ENCODE results near the gene INVS. TPM values are rescaled to one million over a fixed set of nuclear protein-coding genes. Genes with fewer than 3 reads are reported as not detected.
A peak's percentile ranks its signal among the peaks of the same experiment; 100 is the strongest.
"Not testable (repeated sequence)": the region's sequence is repeated elsewhere in the genome, so short reads cannot be mapped to it uniquely, and the experiment has no call there.

Gene INVS
- total RNA-seq, 1 donor from 2014 or later = 18.8 TPM

DNA sequence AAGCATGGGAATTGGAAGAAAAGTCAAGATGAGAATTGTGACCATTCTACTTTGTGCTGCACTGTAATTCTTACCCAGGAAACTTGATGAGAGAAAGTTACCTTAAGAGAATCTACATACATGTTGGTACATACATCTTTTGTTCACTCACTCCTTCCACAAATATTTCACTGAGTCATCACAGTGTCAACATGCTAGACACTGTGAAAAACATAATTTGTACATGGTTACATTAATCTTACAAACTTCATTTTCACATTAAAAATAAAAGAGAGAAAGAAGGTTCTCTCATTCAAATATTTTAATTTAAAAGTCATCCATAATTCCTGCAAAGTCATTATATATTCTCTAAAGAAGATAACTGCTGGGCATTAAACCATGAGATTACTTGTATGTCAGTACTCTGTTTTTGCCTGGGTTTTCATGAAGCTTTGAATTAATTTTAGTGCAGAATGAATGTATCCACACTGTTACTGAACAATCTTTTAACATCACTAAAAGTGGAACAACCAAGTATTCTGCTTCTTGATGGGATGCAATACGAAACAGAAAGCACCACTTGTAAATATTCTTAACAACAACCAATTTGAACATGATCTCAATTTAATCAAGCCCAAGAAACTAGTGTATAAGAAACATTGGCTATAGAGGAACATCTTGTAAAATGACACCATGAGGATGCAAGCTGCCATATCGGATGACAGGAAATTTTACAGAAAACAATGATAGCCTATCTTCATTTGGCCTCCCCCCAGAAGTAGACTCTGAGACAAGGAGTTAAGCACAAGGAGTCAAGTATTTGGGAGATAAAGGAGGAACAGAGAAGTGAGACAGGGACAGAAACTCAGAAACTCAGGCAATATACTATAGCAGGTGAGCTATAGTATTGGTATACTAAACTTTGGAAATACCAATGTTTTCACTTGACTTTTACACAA is 28.7 kb upstream of the INVS start:
- Mint-ChIP-seq H3K36me3 (ENCODE audit: low read depth) (peaks cover 11% of the 10 kb centered on the region), H3K27ac (no peak overlapping the region), H3K9me3 (no peaks in the 10 kb centered on the region), H3K4me3 (ENCODE audit: low read depth) (no peak overlapping the region), H3K27me3 (ENCODE audit: low read depth) (no peaks in the 10 kb centered on the region), H3K4me1 (ENCODE audit: low read depth) (peaks cover 14% of the 10 kb centered on the region)
- intact Hi-C loops (cut with micrococcal nuclease) = no loop called here
- no peak for DNase-seq (ENCODE audit: low spot score)

DNA sequence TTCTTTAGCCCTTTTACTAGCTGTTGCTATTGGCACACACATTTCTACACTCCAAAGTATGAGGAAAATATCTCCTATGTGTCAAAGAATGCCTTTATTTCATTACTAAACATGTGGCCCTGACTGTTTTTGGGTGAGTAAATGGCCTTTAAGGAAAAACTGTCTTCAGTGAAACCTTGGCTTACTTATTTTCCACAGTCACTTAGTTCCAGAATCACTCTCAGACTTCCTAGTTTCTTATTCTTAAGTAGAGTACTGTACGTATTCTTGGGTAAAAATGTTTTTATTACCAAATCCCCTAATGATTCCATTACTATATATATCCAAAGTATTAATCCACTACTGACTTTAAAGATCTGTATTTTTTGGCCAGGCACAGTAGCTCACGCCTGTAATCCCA is 27.8 kb upstream of the INVS start:
- Mint-ChIP-seq H3K4me3 (ENCODE audit: low read depth) (no peak overlapping the region), H3K27me3 (ENCODE audit: low read depth) (no peaks in the 10 kb centered on the region), H3K36me3 (ENCODE audit: low read depth) (peaks cover 13% of the 10 kb centered on the region), H3K27ac (no peak overlapping the region), H3K4me1 (ENCODE audit: low read depth) (peaks cover 14% of the 10 kb centered on the region), H3K9me3 (no peaks in the 10 kb centered on the region)
- intact Hi-C loops (cut with micrococcal nuclease) = no loop called here
- DNase-seq (ENCODE audit: low spot score) = no peak

DNA sequence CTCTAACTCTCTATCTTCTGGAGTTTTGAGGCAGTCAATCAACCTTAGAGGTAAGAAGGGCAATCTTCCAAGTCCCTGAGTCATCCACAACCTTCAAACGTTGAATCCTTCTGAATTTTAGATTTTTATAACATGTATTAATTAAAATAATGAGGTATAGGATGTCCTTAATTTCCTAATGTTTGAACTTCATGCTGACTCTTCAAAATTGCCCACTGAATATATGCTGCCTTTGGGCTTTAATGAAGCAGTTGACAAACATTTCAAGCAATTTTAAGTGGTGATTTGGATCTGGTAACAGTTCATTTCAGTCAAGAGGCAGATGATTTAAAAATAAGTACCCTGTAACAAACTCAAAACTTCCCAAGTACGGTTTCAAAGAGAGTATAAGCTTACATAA is 26.2 kb upstream of the INVS start:
- intact Hi-C loops (cut with micrococcal nuclease) = no loop called here
- DNase-seq (ENCODE audit: low spot score) = no peak
- Mint-ChIP-seq H3K27me3 (ENCODE audit: low read depth) (no peaks in the 10 kb centered on the region), H3K9me3 (no peaks in the 10 kb centered on the region), H3K27ac (no peak overlapping the region), H3K4me1 (ENCODE audit: low read depth) (peaks cover 6% of the 10 kb centered on the region), H3K4me3 (ENCODE audit: low read depth) (no peak overlapping the region), H3K36me3 (ENCODE audit: low read depth) (peaks cover 11% of the 10 kb centered on the region)

DNA sequence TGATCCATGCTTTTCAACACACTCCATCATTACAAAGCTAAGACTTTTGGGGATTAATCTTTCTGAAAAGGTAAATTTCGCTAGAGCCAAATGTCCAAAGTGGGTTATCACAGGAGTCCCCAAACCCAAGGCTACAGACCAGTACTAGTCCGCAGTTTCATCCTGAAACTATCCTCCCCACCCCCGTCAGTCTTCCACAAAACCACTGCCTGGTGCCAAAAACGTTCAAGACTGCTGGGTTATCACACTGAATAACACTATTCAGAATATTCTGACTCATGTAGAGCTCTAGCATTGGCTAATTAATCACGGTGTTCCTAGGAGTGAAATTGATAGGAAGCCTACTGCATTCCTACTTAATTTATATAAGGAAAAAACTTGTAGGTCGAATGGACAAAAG is 24.9 kb upstream of the INVS start:
- Mint-ChIP-seq H3K9me3 (no peaks in the 10 kb centered on the region), H3K36me3 (ENCODE audit: low read depth) (peaks cover 16% of the 10 kb centered on the region)
- intact Hi-C loops (cut with micrococcal nuclease) = no loop called here

DNA sequence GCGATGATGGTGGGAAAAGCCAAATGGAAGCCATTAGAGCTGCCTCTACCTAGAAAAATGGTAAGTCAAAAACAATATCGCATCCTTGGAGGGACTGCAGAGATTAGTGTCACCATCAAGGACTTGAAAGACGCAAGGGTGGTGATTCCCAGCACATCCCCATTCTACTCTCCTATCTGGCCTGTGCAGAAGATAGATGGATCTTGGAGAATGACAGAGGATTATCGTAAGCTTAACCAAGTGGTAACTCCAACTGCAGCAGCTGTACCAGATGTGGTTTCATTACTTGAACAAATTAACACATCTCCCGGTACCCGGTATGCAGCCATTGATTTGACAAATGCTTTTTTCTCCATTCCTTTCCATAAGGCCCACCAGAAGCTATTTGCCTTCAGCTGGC is 24.1 kb upstream of the INVS start:
- no peak for DNase-seq (ENCODE audit: low spot score)
- no peak overlapping the region for H3K4me3 Mint-ChIP-seq (ENCODE audit: low read depth)
- H3K4me1 Mint-ChIP-seq (ENCODE audit: low read depth) = peaks cover 9% of the 10 kb centered on the region
- H3K9me3 Mint-ChIP-seq = no peaks in the 10 kb centered on the region
- H3K27me3 Mint-ChIP-seq (ENCODE audit: low read depth) = no peaks in the 10 kb centered on the region
- no peak overlapping the region for H3K27ac Mint-ChIP-seq
- peaks cover 16% of the 10 kb centered on the region for H3K36me3 Mint-ChIP-seq (ENCODE audit: low read depth)
- intact Hi-C loops (cut with micrococcal nuclease) = no loop called here

More for the DNA sequence above, 24.9 kb upstream of the INVS start:
- Mint-ChIP-seq H3K27me3 (ENCODE audit: low read depth) (no peaks in the 10 kb centered on the region), H3K27ac (no peak overlapping the region), H3K4me3 (ENCODE audit: low read depth) (no peak overlapping the region), H3K4me1 (ENCODE audit: low read depth) (peaks cover 9% of the 10 kb centered on the region)
- no peak for DNase-seq (ENCODE audit: low spot score)

DNA sequence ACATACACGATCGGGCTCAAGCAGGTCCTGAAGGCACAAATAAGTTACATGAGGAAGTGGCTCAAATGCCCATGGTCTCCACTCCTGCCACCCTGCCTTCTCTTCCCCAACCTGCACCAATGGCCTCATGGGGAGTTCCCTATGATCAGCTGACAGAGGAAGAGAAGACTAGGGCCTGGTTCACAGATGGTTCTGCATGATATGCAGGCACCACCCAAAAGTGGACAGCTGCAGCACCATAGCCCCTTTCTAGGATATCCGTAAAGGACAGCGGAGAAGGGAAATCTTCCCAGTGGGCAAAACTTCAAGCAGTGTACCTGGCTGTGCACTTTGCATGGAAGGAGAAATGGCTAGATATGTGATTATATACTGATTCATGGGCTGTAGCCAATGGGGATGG is 22.8 kb upstream of the INVS start:
- H3K27ac Mint-ChIP-seq; H3K27me3 Mint-ChIP-seq (ENCODE audit: low read depth); H3K4me1 Mint-ChIP-seq (ENCODE audit: low read depth); intact Hi-C loops (cut with micrococcal nuclease); H3K9me3 Mint-ChIP-seq; H3K4me3 Mint-ChIP-seq (ENCODE audit: low read depth); DNase-seq (ENCODE audit: low spot score): not testable (repeated sequence)
- H3K36me3 Mint-ChIP-seq (ENCODE audit: low read depth) = peaks cover 16% of the 10 kb centered on the region

DNA sequence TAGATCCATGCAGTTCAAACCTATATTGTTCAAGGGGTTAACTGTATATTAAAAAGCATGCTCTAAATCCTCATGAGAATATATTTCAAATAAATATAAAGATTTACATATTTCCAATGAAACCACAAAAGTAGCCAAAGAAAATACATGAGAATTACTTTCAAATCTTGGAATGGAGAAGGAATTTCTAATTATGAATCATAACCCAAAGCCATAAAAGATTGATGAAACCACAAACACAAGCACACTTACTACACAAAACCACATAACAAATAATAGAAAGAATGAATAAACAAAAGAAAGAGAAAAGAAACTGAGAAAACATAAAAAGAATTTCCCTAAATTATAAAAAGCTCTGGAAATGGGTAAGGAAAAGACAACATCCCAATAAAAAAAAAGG is 16.3 kb upstream of the INVS start:
- intact Hi-C loops (cut with micrococcal nuclease) = loop anchor here (5.0 kb wide), 1 partner anchor 260 kb away; the partner anchor contains the start of gene NR4A3
- peaks cover 5% of the 10 kb centered on the region for H3K36me3 Mint-ChIP-seq (ENCODE audit: low read depth)
- peaks cover 54% of the 10 kb centered on the region for H3K4me1 Mint-ChIP-seq (ENCODE audit: low read depth)
- no peak overlapping the region for H3K4me3 Mint-ChIP-seq (ENCODE audit: low read depth)
- peak overlapping the region; percentile 55 for H3K27ac Mint-ChIP-seq
- no peaks in the 10 kb centered on the region for H3K9me3 Mint-ChIP-seq
- no peaks in the 10 kb centered on the region for H3K27me3 Mint-ChIP-seq (ENCODE audit: low read depth)
- no peak for DNase-seq (ENCODE audit: low spot score)

DNA sequence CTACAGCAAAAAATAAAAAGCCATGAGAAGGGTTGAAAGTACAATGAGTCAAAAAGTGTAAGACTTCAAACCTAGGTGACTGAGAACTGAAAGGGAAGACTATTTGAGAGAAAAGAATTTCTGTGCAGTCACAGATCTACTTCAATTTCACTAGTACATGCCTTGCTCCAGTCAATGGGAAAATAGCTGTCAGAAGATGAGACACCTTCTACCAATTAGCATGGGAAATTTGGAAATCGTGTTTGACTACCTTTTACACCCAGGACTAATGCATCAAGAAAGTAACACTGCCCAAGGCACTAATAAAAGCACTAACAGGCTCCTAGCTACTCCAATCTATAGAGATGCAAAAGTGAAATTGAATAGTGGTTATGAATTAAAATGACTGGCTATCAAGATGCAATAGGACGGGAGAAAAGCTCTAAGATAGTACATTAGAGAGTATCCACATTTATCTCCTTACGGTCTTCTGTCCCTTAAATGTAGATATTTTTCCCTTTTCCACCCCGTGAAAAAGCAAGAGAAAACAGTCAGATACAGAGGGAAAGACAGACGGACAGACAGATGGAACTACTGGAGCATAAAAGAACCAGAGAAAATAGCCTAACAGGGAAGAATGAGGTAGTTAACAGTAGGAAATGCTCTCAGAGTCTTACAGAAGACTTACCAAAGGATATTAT is 15.5 kb upstream of the INVS start:
- Mint-ChIP-seq H3K27me3 (ENCODE audit: low read depth) (no peaks in the 10 kb centered on the region), H3K4me3 (ENCODE audit: low read depth) (no peak overlapping the region), H3K9me3 (no peaks in the 10 kb centered on the region), H3K4me1 (ENCODE audit: low read depth) (peaks cover 62% of the 10 kb centered on the region), H3K36me3 (ENCODE audit: low read depth) (peaks cover 4% of the 10 kb centered on the region), H3K27ac (peak overlapping the region; percentile 23)
- intact Hi-C loops (cut with micrococcal nuclease) = loop anchor here (1.0 to 5.0 kb wide), 2 partner anchors 16 to 261 kb away; partner anchors contain the start of genes INVS and NR4A3
- no peak for DNase-seq (ENCODE audit: low spot score)

DNA sequence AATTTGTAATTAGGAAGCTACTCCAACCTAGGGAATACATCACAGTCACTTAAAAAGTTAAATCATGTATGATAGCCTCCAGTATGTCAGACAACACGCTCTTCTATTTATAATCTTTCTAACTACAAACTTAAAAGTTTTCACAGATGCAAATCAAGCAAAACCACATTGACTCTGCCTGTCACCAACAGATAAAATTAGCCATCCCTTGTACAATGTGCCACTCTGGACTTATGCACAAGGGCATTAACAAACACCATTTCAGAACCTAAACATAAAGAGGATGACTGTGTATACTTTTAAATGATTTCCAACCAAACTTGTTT is 15.0 kb upstream of the INVS start:
- Mint-ChIP-seq H3K4me3 (ENCODE audit: low read depth) (no peak overlapping the region), H3K27me3 (ENCODE audit: low read depth) (no peaks in the 10 kb centered on the region), H3K4me1 (ENCODE audit: low read depth) (peaks cover 64% of the 10 kb centered on the region), H3K27ac (peak overlapping the region; percentile 23), H3K36me3 (ENCODE audit: low read depth) (peaks cover under 1% of the 10 kb centered on the region), H3K9me3 (no peaks in the 10 kb centered on the region)
- intact Hi-C loops (cut with micrococcal nuclease) = loop anchor here (1.0 to 5.0 kb wide), 2 partner anchors 15 to 262 kb away; partner anchors contain the start of genes INVS and NR4A3
- no peak for DNase-seq (ENCODE audit: low spot score)

DNA sequence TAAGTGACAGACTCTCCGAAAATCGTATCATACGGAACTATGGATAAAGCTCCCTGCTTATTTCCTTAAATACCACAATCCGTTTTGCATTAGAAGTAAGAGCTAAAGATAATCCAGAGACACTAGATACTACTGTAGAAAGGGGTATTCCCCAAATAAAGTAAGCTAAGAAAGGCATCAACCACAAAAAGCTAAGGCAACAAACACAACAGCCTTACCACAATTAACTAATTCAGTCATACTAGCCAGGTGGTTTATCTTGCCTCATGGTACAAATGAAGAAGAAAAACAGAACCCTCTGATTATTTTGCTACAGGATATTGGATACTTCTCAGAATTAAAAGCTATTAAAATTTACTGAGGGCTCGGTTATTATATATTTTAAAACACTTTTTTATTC is 14.3 kb upstream of the INVS start:
- DNase-seq (ENCODE audit: low spot score) = no peak
- peak overlapping the region; percentile 67 for H3K27ac Mint-ChIP-seq
- intact Hi-C loops (cut with micrococcal nuclease) = loop anchor here (1.0 to 5.0 kb wide), 4 partner anchors 15 to 902 kb away; partner anchors contain the start of genes INVS and NR4A3
- H3K27me3 Mint-ChIP-seq (ENCODE audit: low read depth) = no peaks in the 10 kb centered on the region
- peaks cover 65% of the 10 kb centered on the region for H3K4me1 Mint-ChIP-seq (ENCODE audit: low read depth)
- H3K9me3 Mint-ChIP-seq = no peaks in the 10 kb centered on the region
- no peaks in the 10 kb centered on the region for H3K36me3 Mint-ChIP-seq (ENCODE audit: low read depth)
- H3K4me3 Mint-ChIP-seq (ENCODE audit: low read depth) = no peak overlapping the region

DNA sequence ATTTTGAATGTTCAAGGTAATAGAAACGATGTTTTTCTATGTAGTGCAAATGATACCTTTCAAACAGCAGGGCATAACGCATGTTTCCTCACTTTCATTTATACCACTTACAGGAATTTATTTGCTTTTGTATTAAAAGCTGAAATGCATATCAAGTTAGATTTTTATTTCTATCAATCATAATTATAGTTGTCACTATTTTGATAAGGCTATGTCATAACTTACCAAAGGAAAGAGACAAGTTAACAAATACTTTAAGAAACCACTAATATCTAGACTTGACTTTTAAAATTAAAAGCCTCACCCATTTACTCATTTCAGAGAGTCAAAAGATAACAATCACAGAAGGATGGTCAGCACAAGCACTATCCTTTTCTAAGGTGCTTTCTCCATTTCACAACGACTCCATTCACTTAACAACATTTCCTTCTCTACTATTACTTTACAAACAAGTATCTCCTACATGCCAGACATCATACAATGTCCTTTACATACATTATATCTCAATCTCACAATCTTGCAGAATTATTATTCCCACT is 12.9 kb upstream of the INVS start:
- Mint-ChIP-seq H3K4me1 (ENCODE audit: low read depth) (peaks cover 68% of the 10 kb centered on the region), H3K27me3 (ENCODE audit: low read depth) (no peaks in the 10 kb centered on the region), H3K27ac (peak overlapping the region; percentile 7), H3K9me3 (no peaks in the 10 kb centered on the region), H3K4me3 (ENCODE audit: low read depth) (peak overlapping the region; percentile 0), H3K36me3 (ENCODE audit: low read depth) (no peaks in the 10 kb centered on the region)
- intact Hi-C loops (cut with micrococcal nuclease) = loop anchor here (2.0 to 5.0 kb wide), 3 partner anchors 57 to 904 kb away; no protein-coding TSS in a partner anchor
- no peak for DNase-seq (ENCODE audit: low spot score)

DNA sequence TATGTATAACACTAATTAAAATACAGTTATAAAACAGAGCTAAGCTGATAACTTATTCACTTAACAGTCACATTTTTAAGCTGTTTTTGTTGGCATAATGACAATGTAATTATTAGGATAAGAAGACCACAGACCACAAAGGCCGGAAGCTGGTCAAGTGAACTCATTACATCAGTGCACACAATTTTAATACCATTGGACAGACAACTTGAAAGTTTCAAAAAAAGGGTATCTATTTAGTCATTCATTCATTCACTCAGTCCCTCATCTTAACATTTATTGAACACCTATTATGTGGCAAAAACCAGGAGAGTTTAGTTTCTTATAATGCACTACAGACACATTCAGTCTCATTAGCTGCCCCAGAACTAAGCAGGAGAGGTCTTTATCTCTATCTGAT is 11.8 kb upstream of the INVS start:
- Mint-ChIP-seq H3K4me3 (ENCODE audit: low read depth) (peak overlapping the region; percentile 38), H3K27me3 (ENCODE audit: low read depth) (no peaks in the 10 kb centered on the region), H3K27ac (peak overlapping the region; percentile 72), H3K4me1 (ENCODE audit: low read depth) (peaks cover 70% of the 10 kb centered on the region), H3K36me3 (ENCODE audit: low read depth) (peaks cover 1% of the 10 kb centered on the region), H3K9me3 (no peaks in the 10 kb centered on the region)
- intact Hi-C loops (cut with micrococcal nuclease) = loop anchor here (2.0 to 5.0 kb wide), 3 partner anchors 58 to 905 kb away; no protein-coding TSS in a partner anchor
- DNase-seq (ENCODE audit: low spot score) = no peak

All from activated T-helper 2 cell treated with anti-CD3 and anti-CD28 coated beads, Interferon-gamma antibody, Interleukin-2, Interleukin-4, amounts not matched to agents 10 μg/mL and 5 μg/mL and 100 μg/mL, durations not matched to agents 14 hours and 24 hours and 36 hours (primary cell).